Transverse colon (tissue), 4 donors: Measurements from ENCODE around the gene CHCHD3. TPM values are rescaled to one million over a fixed set of nuclear protein-coding genes. Genes with fewer than 3 reads are reported as not detected.

Source experiments
- DNase-seq: peaks from one replicate; pipeline ENCODE4 v3.0.0-alpha.2; 2019
- H3K27ac ChIP-seq, 4 donors: fragments of 200-600 bp; sonication (generic); 2 replicates each; pipeline ENCODE4 v1.5.1; 2016 to 2018; ENCODE audit warnings: inconsistent platforms in 4 of 4
- H3K27me3 ChIP-seq: fragments of 200-600 bp; sonication (generic); 2 replicates; pipeline ENCODE4 v1.5.1; 2017; ENCODE audit warnings: inconsistent platforms
- H3K36me3 ChIP-seq, 4 donors: fragments of 200-600 bp; sonication (generic); 2 replicates each; pipeline ENCODE4 v1.5.1; 2017 to 2019; ENCODE audit warnings: inconsistent platforms in 4 of 4
- H3K4me1 ChIP-seq, 4 donors: fragments of 200-600 bp; sonication (generic); 2 replicates each; pipeline ENCODE4 v1.5.1; 2017 to 2020; ENCODE audit warnings: inconsistent platforms in 4 of 4
- H3K4me3 ChIP-seq, 4 donors: fragments of 200-600 bp; sonication (generic); 1 replicate in 1 of 4; 2 replicates in 3 of 4; pipeline versions ENCODE4 v1.5.1 to v1.6.1; 2017 to 2019; ENCODE audit warnings: inconsistent platforms in 4 of 4
- H3K9me3 ChIP-seq, 2 donors: fragments of 200-600 bp; sonication (generic); 2 replicates each; pipeline ENCODE4 v1.5.1; 2017 to 2019; ENCODE audit warnings: inconsistent platforms in 2 of 2
- EP300 ChIP-seq: sonication (generic); formaldehyde crosslinking; IDR thresholded peaks from one replicate; pipeline ENCODE4 v1.6.1; 2017; ENCODE audit warnings: antibody characterized with exemption, low read depth
- POLR2A ChIP-seq: fragments of 450-650 bp; IDR thresholded peaks from one replicate; pipeline ENCODE4 v1.6.1; 2016; ENCODE audit warnings: antibody characterized with exemption, mild to moderate bottlenecking, moderate library complexity
- POLR2AphosphoS5 ChIP-seq, 3 donors: sonication (generic); formaldehyde crosslinking; IDR thresholded peaks; one replicate each; pipeline ENCODE4 v1.6.1; 2016; ENCODE audit warnings: antibody characterized with exemption in 3 of 3
- WGBS, 2 donors: methylation state at CpG; one replicate each; pipeline ENCODE4 v1.1.5; 2018; ENCODE audit warnings: low coverage in 1 of 2; 5-methylcytosine and 5-hydroxymethylcytosine counted together
- in situ Hi-C, 4 donors: fragments of 200-750 bp; cut with MboI; loops; one replicate each; pipeline versions ENCODE4 v1.15.0 to v1.15.1; 2017; ENCODE audit warnings: low sequenced_read_pairs in 3 of 4, low pct_ligation_motif_present in 1 of 4, low pct_unique_long_range_greater_than_20kb in 1 of 4
- intact Hi-C: fragments of 100-400 bp; cut with DNase I; formaldehyde crosslinking; loops from one replicate; pipeline ENCODE4 v1.15.1; 2023; ENCODE audit warnings: low total_unique reads
- total RNA-seq, 4 donors: library from RNA; depleted of rRNA; stranded (reverse); fragments of >200 nt; gene quantifications; one replicate each; pipeline ENCODE4 v1.1.0, GENCODE V29; 2016
- TF ChIP-seq, protein P1 (sequence below), 5 experiments: fragments of 200-600 bp in 3 of 5; fragments of 450-650 bp in 2 of 5; sonication (generic) in 3 of 5; IDR thresholded peaks; 1 replicate in 2 of 5; 2 replicates in 3 of 5; pipeline ENCODE4 v1.5.1; 2016 to 2017; ENCODE audit warnings: antibody characterized with exemption in 5 of 5, inconsistent platforms in 3 of 5, mild to moderate bottlenecking in 2 of 5, moderate library complexity in 1 of 5

CHCHD3 gene
- total RNA-seq, 4 donors from 2014 or later: 49.4 to 78.1 (median 52.9) TPM

DNA sequence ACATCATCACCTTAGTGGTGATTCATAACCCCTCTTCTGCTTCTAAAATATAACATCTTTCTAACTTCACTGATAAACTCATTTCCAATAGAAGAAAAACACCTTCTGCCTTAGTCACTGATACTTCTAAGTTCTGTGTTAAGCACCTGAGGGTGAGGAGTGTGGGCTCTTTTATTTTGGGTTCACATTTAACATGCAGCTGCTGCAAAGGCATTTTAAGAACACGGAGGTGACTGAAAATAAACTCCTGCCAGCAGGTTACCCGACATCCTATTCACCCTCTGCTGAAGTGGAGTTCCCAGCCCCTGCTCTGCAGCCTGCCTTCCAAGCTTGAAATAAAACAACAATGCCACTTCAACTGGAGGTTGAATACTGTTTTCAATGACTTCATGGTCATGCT lies 302.7 kb downstream of the CHCHD3 start:
- in situ Hi-C loops (no loop called here), intact Hi-C loops (loop anchor here (5.0 kb wide), 1 partner anchor 873 kb away; no protein-coding TSS in a partner anchor)
- Histone ChIP-seq H3K4me1 (no peaks in the 10 kb centered on the region), H3K27me3 (no peaks in the 10 kb centered on the region), H3K27ac (no peak overlapping the region), H3K4me3 (no peak overlapping the region), H3K36me3 (no peaks in the 10 kb centered on the region), H3K9me3 (no peaks in the 10 kb centered on the region)
- no peak for DNase-seq
- WGBS, 2 donors: 37 to 40% methylated on average over 2 of the region's 2 CpGs
- TF ChIP-seq POLR2AphosphoS5 (IDR thresholded peaks at IDR 0.05) (no peak), EP300 (no peak), POLR2A (no peak)
- TF ChIP-seq, protein P1, sequence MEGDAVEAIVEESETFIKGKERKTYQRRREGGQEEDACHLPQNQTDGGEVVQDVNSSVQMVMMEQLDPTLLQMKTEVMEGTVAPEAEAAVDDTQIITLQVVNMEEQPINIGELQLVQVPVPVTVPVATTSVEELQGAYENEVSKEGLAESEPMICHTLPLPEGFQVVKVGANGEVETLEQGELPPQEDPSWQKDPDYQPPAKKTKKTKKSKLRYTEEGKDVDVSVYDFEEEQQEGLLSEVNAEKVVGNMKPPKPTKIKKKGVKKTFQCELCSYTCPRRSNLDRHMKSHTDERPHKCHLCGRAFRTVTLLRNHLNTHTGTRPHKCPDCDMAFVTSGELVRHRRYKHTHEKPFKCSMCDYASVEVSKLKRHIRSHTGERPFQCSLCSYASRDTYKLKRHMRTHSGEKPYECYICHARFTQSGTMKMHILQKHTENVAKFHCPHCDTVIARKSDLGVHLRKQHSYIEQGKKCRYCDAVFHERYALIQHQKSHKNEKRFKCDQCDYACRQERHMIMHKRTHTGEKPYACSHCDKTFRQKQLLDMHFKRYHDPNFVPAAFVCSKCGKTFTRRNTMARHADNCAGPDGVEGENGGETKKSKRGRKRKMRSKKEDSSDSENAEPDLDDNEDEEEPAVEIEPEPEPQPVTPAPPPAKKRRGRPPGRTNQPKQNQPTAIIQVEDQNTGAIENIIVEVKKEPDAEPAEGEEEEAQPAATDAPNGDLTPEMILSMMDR (IDR thresholded peaks at IDR 0.05): no peak

GRCh38 chr7:132778761-132779160 lies 303.1 kb downstream of the CHCHD3 start:
- no peak for DNase-seq

DNA sequence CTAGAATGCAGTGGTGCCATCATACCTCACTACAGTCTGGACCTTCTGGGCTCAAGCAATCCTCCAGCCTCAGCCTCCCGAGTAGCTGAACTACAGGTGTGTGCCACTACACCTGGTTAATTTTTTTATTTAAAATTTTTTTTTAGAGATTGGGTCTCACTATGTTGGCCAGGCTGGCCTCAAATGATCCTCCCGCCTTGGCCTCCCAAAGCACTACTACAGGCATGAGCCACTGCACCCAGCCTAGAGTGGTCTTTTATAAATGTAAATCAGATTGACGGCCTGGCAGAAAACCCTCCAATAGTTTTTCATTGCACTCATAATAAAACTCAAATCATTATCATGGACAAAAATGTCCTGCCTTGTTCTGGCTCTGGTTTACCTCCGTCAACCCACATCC lies 303.9 kb downstream of the CHCHD3 start:
- no peak overlapping the region for H3K4me3 ChIP-seq
- TF ChIP-seq POLR2AphosphoS5 (IDR thresholded peaks at IDR 0.05) (no peak), EP300 (no peak), POLR2A (no peak)
- TF ChIP-seq, protein P1 (IDR thresholded peaks at IDR 0.05): no peak
- in situ Hi-C loops: no loop called here
- no peaks in the 10 kb centered on the region for H3K9me3 ChIP-seq
- 88 to 97% methylated on average over 4 of the region's 4 CpGs for WGBS, 2 donors
- DNase-seq: no peak
- no peak overlapping the region for H3K27ac ChIP-seq
- no peaks in the 10 kb centered on the region for H3K4me1 ChIP-seq
- no peaks in the 10 kb centered on the region for H3K27me3 ChIP-seq
- intact Hi-C loops: loop anchor here (5.0 kb wide), 1 partner anchor 874 kb away; no protein-coding TSS in a partner anchor
- H3K36me3 ChIP-seq: no peaks in the 10 kb centered on the region

More at GRCh38 chr7:132778761-132779160, 303.1 kb downstream of the CHCHD3 start:
- WGBS, 2 donors: 58 to 78% methylated on average over 2 to 4 of the region's 4 CpGs
- in situ Hi-C loops (no loop called here), intact Hi-C loops (loop anchor here (5.0 kb wide), 1 partner anchor 874 kb away; no protein-coding TSS in a partner anchor)
- Histone ChIP-seq H3K9me3 (no peaks in the 10 kb centered on the region), H3K27ac (no peak overlapping the region), H3K36me3 (no peaks in the 10 kb centered on the region), H3K4me1 (no peaks in the 10 kb centered on the region), H3K27me3 (no peaks in the 10 kb centered on the region), H3K4me3 (no peak overlapping the region)
- TF ChIP-seq POLR2AphosphoS5 (IDR thresholded peaks at IDR 0.05) (no peak), POLR2A (no peak), EP300 (no peak)
- TF ChIP-seq, protein P1 (IDR thresholded peaks at IDR 0.05): no peak

DNA sequence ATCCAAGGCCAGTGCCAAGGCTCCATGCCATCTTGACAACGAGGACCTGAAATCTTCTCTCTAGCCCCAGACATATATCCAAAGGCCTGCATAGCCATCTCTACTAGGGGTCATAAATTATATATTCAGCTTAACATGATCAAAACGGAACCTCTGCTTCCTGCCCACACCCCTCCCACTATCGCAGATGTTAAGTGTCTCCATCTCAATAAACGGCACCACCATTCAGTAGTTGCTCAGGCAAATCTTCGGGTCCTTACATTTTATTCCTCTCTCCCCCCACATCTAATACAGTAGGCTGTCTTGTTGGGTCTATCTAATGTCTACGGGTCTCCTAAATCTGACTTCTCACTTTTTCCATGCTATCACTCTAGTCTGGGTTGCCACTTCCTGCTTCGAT lies 304.5 kb downstream of the CHCHD3 start:
- no peak for TF ChIP-seq EP300
- TF ChIP-seq POLR2AphosphoS5 (IDR thresholded peaks at IDR 0.05): no peak
- no peak for TF ChIP-seq POLR2A
- TF ChIP-seq, protein P1 (IDR thresholded peaks at IDR 0.05): no peak
- in situ Hi-C loops (no loop called here), intact Hi-C loops (loop anchor here (5.0 kb wide), 1 partner anchor 875 kb away; no protein-coding TSS in a partner anchor)
- no peak for DNase-seq
- no peak overlapping the region for H3K27ac ChIP-seq
- WGBS, 2 donors: 63 to 77% methylated on average over 4 to 7 of the region's 7 CpGs
- no peaks in the 10 kb centered on the region for H3K36me3 ChIP-seq
- H3K27me3 ChIP-seq: no peaks in the 10 kb centered on the region
- H3K4me1 ChIP-seq: no peaks in the 10 kb centered on the region
- no peaks in the 10 kb centered on the region for H3K9me3 ChIP-seq
- no peak overlapping the region for H3K4me3 ChIP-seq
